Endothelial cell of hepatic sinusoid (primary cell): Measurements from ENCODE around the gene GBF1.
"Not testable (repeated sequence)": the region's sequence is repeated elsewhere in the genome, so short reads cannot be mapped to it uniquely, and the experiment has no call there.

Experiments
- in situ Hi-C: cut with HindIII; loops from 2 replicates; pipeline ENCODE4 v1.10.0; 2017; ENCODE audit warnings: low sequenced_read_pairs

GBF1 gene

GRCh38 chr10:102245082-102245931 is at the start of gene GBF1:
Gene GBF1, plus strand, starts transcription at chr10:102245532. Its CDS starts 13,407 bp downstream, at chr10:102258939.
- in situ Hi-C loops: no loop called here

GRCh38 chr10:102196893-102197292 is 48.4 kb upstream of the GBF1 start:
- in situ Hi-C loops: no loop called here

- in situ Hi-C loops: no loop called here
Measured at GRCh38 chr10:102198027-102198426, 47.3 kb upstream of the GBF1 start.

GRCh38 chr10:102200751-102201640 is 44.3 kb upstream of the GBF1 start:
- in situ Hi-C loops: no loop called here

- in situ Hi-C loops: no loop called here
Measured at GRCh38 chr10:102202386-102202785, 42.9 kb upstream of the GBF1 start.

- in situ Hi-C loops: no loop called here
Measured at GRCh38 chr10:102208311-102209035, 36.9 kb upstream of the GBF1 start.

GRCh38 chr10:102211615-102212299 is 33.6 kb upstream of the GBF1 start:
- in situ Hi-C loops: no loop called here

- in situ Hi-C loops: not testable (repeated sequence)
Measured at GRCh38 chr10:102213599-102213998, 31.7 kb upstream of the GBF1 start.

GRCh38 chr10:102219370-102219769 is 26.0 kb upstream of the GBF1 start:
- in situ Hi-C loops: no loop called here

- in situ Hi-C loops: loop anchor here (10.0 kb wide), 2 partner anchors 164 to 244 kb away; no protein-coding TSS in a partner anchor
Measured at GRCh38 chr10:102220612-102221011, 24.7 kb upstream of the GBF1 start.

GRCh38 chr10:102222797-102223196 is 22.5 kb upstream of the GBF1 start:
- in situ Hi-C loops: loop anchor here (10.0 kb wide), 2 partner anchors 162 to 242 kb away; no protein-coding TSS in a partner anchor

- in situ Hi-C loops: loop anchor here (5.0 to 10.0 kb wide), 5 partner anchors 49 to 239 kb away; no protein-coding TSS in a partner anchor
Measured at GRCh38 chr10:102225646-102226541, 19.4 kb upstream of the GBF1 start, which contains the start of gene ELOVL3. Gene ELOVL3, plus strand, starts transcription at chr10:102226299. Its CDS starts 250 bp downstream, at chr10:102226549.

GRCh38 chr10:102226542-102226870 is 18.8 kb upstream of the GBF1 start:
- in situ Hi-C loops: loop anchor here (5.0 to 10.0 kb wide), 5 partner anchors 49 to 238 kb away; no protein-coding TSS in a partner anchor

GRCh38 chr10:102227050-102227449 is 18.3 kb upstream of the GBF1 start:
- in situ Hi-C loops: loop anchor here (5.0 to 10.0 kb wide), 5 partner anchors 50 to 238 kb away; no protein-coding TSS in a partner anchor

- in situ Hi-C loops: loop anchor here (5.0 to 10.0 kb wide), 5 partner anchors 52 to 235 kb away; no protein-coding TSS in a partner anchor
Measured at GRCh38 chr10:102229810-102230263, 15.5 kb upstream of the GBF1 start.

- in situ Hi-C loops: no loop called here
Measured at GRCh38 chr10:102230264-102230860, 15.0 kb upstream of the GBF1 start.

GRCh38 chr10:102230861-102231356 is 14.4 kb upstream of the GBF1 start:
- in situ Hi-C loops: no loop called here
